Neural cell (in vitro differentiated cells): ENCODE results near the gene TRIM15. TPM values are rescaled to one million over a fixed set of nuclear protein-coding genes. Genes with fewer than 3 reads are reported as not detected.

ENCODE experiments used
- H2AFZ ChIP-seq: fragments of 200-600, 300-800 bp; sonication (generic), shearing (Covaris generic); 2 replicates; pipeline ENCODE4 v1.6.0; 2014; ENCODE audit warnings: low read depth, mild to moderate bottlenecking, antibody characterized with exemption, low read length, moderate library complexity
- H3F3A ChIP-seq: fragments of 200-600 bp; shearing (Covaris generic); 2 replicates; pipeline ENCODE4 v1.6.1; 2016; ENCODE audit warnings: mild to moderate bottlenecking, moderate library complexity, mixed read lengths, antibody characterized with exemption, low read length; ENCODE audit not compliant: insufficient read depth, poor library complexity, severe bottlenecking
- H3K27ac ChIP-seq: fragments of 200-600, 300-800 bp; sonication (generic), shearing (Covaris generic); 2 replicates; pipeline ENCODE4 v1.5.1; 2014; ENCODE audit warnings: mild to moderate bottlenecking, low read length, moderate library complexity
- H3K27me3 ChIP-seq: fragments of 300-800, 200-600 bp; sonication (generic), shearing (Covaris generic); 2 replicates; pipeline ENCODE4 v1.6.0; 2014; ENCODE audit warnings: mild to moderate bottlenecking, low read depth, low read length, moderate library complexity; ENCODE audit not compliant: insufficient read depth
- H3K36me3 ChIP-seq: fragments of 300-800, 200-600 bp; sonication (generic), shearing (Covaris generic); 2 replicates; pipeline ENCODE4 v1.5.1; 2014; ENCODE audit warnings: mild to moderate bottlenecking, antibody characterized with exemption, low read length, moderate library complexity; ENCODE audit not compliant: insufficient read depth
- H3K4me2 ChIP-seq: fragments of 300-800, 200-600 bp; sonication (generic), shearing (Covaris generic); 2 replicates; pipeline ENCODE4 v1.6.0; 2014; ENCODE audit warnings: mild to moderate bottlenecking, low read length
- H3K4me3 ChIP-seq: fragments of 300-800, 200-600 bp; sonication (generic), shearing (Covaris generic); 2 replicates; pipeline ENCODE4 v1.5.1; 2014; ENCODE audit warnings: mild to moderate bottlenecking, low read length, moderate library complexity
- H3K79me2 ChIP-seq: fragments of 200-600 bp; shearing (Covaris generic); replicated peaks from 2 replicates; pipeline ENCODE4 v1.6.0; 2014; ENCODE audit warnings: mild to moderate bottlenecking, low read length, moderate library complexity; ENCODE audit not compliant: insufficient read depth
- H3K9ac ChIP-seq: fragments of 300-800, 200-600 bp; sonication (generic), shearing (Covaris generic); 2 replicates; pipeline ENCODE4 v1.6.1; 2016; ENCODE audit warnings: mild to moderate bottlenecking, low read length, mixed read lengths
- H3K9me2 ChIP-seq: fragments of 200-600 bp; shearing (Covaris generic); 2 replicates; pipeline ENCODE4 v1.6.1; 2016; ENCODE audit warnings: mild to moderate bottlenecking, low read length, mixed read lengths; ENCODE audit not compliant: insufficient read depth
- H3K9me3 ChIP-seq: fragments of 200-600, 300-800 bp; sonication (generic), shearing (Covaris generic); 2 replicates; pipeline ENCODE4 v1.6.1; 2016; ENCODE audit warnings: mild to moderate bottlenecking, mixed run types, low read length, moderate library complexity, mixed read lengths
- H4K20me1 ChIP-seq: fragments of 200-600 bp; shearing (Covaris generic); 2 replicates; pipeline ENCODE4 v1.6.1; 2016; ENCODE audit warnings: mild to moderate bottlenecking, mixed run types; ENCODE audit not compliant: insufficient read depth
- CTCF ChIP-seq: fragments of 450-650 bp; IDR thresholded peaks from 2 replicates; pipeline ENCODE4 v1.5.1; 2014; ENCODE audit warnings: antibody characterized with exemption, mild to moderate bottlenecking, moderate library complexity; ENCODE audit not compliant: poor library complexity, severe bottlenecking
- EP300 ChIP-seq: fragments of 450-650 bp; conservative IDR thresholded peaks from 2 replicates; pipeline ENCODE4 v1.6.1; 2014; ENCODE audit warnings: antibody characterized with exemption, mild to moderate bottlenecking, moderate library complexity; ENCODE audit not compliant: poor library complexity, severe bottlenecking
- EZH2 ChIP-seq: fragments of 200-600, 300-800 bp; shearing (Covaris generic), sonication (generic); IDR thresholded peaks from 2 replicates; pipeline ENCODE4 v1.6.1; 2014; ENCODE audit warnings: antibody characterized with exemption, low read length, borderline replicate concordance, mild to moderate bottlenecking; ENCODE audit not compliant: insufficient read depth, poor library complexity, severe bottlenecking
- MXI1 ChIP-seq: fragments of 450-650 bp; conservative IDR thresholded peaks from 2 replicates; pipeline ENCODE4 v1.6.1; 2014; ENCODE audit warnings: antibody characterized with exemption, mild to moderate bottlenecking; ENCODE audit not compliant: poor library complexity, severe bottlenecking
- POLR2AphosphoS5 ChIP-seq: IDR thresholded peaks from 2 replicates; pipeline ENCODE4 v1.6.1; 2012
- RAD21 ChIP-seq: fragments of 450-650 bp; conservative IDR thresholded peaks from 2 replicates; pipeline ENCODE4 v1.6.1; 2014; ENCODE audit warnings: antibody characterized with exemption, mild to moderate bottlenecking, moderate library complexity
- REST ChIP-seq: IDR thresholded peaks from 2 replicates; pipeline ENCODE4 v1.6.1; 2012; ENCODE audit warnings: borderline replicate concordance
- SMC3 ChIP-seq: fragments of 450-650 bp; conservative IDR thresholded peaks from 2 replicates; pipeline ENCODE4 v1.6.1; 2014; ENCODE audit warnings: antibody characterized with exemption, mild to moderate bottlenecking, moderate library complexity; ENCODE audit not compliant: poor library complexity
- TAF1 ChIP-seq: IDR thresholded peaks from 2 replicates; pipeline ENCODE4 v1.6.1; 2012; ENCODE audit warnings: low read depth
- polyA plus RNA-seq: library from polyadenylated mRNA; depleted of rRNA; stranded (reverse); fragments of >200 nt; gene quantifications from 2 replicates; pipeline ENCODE4 v1.2.3, GENCODE V29; 2014

TRIM15 gene
- polyA plus RNA-seq, 1 donor from 2014 or later = not detected

GRCh38 chr6:30171677-30172471, 8.5 kb downstream of the TRIM15 start (continued):
- TF ChIP-seq CTCF = no peak
- no peak for TF ChIP-seq RAD21
- no peak for TF ChIP-seq TAF1

- H3K4me3 ChIP-seq = no peak overlapping the region
- no peak overlapping the region for H3K4me2 ChIP-seq
- H3K27me3 ChIP-seq = peaks cover 32% of the 10 kb centered on the region
- no peaks in the 10 kb centered on the region for H3K79me2 ChIP-seq
- no peak overlapping the region for H2AFZ ChIP-seq
- no peaks in the 10 kb centered on the region for H3K9me3 ChIP-seq
- H3K9ac ChIP-seq = no peak overlapping the region
- H4K20me1 ChIP-seq = no peaks in the 10 kb centered on the region
- TF ChIP-seq CTCF = no peak
- TF ChIP-seq REST = no peak
- TF ChIP-seq POLR2AphosphoS5 = no peak
- TF ChIP-seq EZH2 = no peak
- TF ChIP-seq RAD21 = no peak
- no peak for TF ChIP-seq TAF1
- no peaks in the 10 kb centered on the region for H3K36me3 ChIP-seq
- H3K27ac ChIP-seq = no peak overlapping the region
- no peaks in the 10 kb centered on the region for H3K9me2 ChIP-seq
- H3F3A ChIP-seq = no peaks in the 10 kb centered on the region
Observed at GRCh38 chr6:30172681-30173080, 9.3 kb downstream of the TRIM15 start.

- Histone ChIP-seq H3K27ac (no peak overlapping the region), H3F3A (no peaks in the 10 kb centered on the region), H3K9me3 (no peaks in the 10 kb centered on the region), H3K79me2 (no peaks in the 10 kb centered on the region), H3K9me2 (no peaks in the 10 kb centered on the region), H3K4me3 (no peak overlapping the region), H3K4me2 (no peak overlapping the region), H3K9ac (no peak overlapping the region), H3K27me3 (peaks cover 25% of the 10 kb centered on the region), H2AFZ (no peak overlapping the region), H4K20me1 (no peaks in the 10 kb centered on the region), H3K36me3 (no peaks in the 10 kb centered on the region)
- TF ChIP-seq MXI1 (no peak), EP300 (no peak), SMC3 (no peak), CTCF (no peak), REST (no peak), RAD21 (no peak), TAF1 (no peak), EZH2 (no peak), POLR2AphosphoS5 (no peak)
Observed at GRCh38 chr6:30175765-30176164, 12.4 kb downstream of the TRIM15 start.
